ENCODE data around the gene CDK10.

Gene CDK10

DNA sequence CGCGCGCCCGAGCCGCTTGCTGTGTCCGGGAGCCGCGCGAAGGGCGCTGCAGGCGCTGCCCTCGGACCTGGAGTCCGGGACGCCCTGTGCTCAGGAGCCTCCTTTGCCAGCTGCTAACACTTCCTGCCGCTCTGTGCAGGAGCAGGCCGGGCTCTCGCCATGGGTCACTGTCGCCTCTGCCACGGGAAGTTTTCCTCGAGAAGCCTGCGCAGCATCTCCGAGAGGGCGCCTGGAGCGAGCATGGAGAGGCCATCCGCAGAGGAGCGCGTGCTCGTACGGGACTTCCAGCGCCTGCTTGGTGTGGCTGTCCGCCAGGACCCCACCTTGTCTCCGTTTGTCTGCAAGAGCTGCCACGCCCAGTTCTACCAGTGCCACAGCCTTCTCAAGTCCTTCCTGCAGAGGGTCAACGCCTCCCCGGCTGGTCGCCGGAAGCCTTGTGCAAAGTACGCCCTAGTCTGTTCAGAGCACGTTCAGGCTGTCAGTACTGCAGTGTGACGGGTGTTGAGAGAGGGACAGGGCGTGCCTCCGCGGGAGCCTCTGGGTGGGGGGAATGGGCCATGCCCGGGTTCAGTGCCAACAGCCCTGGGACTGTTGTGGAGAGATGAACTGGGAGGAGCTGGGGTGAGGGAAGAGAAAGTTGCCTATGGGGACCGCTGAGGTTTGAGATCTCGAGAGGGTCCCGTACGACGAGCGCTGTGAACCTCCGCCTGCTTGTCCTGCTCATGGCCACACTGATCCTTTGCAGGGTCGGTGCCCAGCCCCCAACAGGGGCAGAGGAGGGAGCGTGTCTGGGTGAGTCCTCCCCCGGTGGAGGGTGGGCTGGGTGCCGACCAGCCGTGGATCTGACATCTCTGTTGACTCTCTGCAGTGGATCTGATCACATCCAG lies 36.1 kb downstream of the CDK10 start:
- no peak for DNase-seq (ENCODE audit: insufficient read length)
- FAIRE-seq = peak; percentile 72
- no peak for TF ChIP-seq TAF1 (IDR thresholded peaks at IDR 0.05; ENCODE audit: borderline replicate concordance, low read depth, low read length)
- TF ChIP-seq POLR2A (IDR thresholded peaks at IDR 0.05; ENCODE audit: low read depth, low read length) = peak; percentile 29; the same call in 1 of the 2 replicates

DNA sequence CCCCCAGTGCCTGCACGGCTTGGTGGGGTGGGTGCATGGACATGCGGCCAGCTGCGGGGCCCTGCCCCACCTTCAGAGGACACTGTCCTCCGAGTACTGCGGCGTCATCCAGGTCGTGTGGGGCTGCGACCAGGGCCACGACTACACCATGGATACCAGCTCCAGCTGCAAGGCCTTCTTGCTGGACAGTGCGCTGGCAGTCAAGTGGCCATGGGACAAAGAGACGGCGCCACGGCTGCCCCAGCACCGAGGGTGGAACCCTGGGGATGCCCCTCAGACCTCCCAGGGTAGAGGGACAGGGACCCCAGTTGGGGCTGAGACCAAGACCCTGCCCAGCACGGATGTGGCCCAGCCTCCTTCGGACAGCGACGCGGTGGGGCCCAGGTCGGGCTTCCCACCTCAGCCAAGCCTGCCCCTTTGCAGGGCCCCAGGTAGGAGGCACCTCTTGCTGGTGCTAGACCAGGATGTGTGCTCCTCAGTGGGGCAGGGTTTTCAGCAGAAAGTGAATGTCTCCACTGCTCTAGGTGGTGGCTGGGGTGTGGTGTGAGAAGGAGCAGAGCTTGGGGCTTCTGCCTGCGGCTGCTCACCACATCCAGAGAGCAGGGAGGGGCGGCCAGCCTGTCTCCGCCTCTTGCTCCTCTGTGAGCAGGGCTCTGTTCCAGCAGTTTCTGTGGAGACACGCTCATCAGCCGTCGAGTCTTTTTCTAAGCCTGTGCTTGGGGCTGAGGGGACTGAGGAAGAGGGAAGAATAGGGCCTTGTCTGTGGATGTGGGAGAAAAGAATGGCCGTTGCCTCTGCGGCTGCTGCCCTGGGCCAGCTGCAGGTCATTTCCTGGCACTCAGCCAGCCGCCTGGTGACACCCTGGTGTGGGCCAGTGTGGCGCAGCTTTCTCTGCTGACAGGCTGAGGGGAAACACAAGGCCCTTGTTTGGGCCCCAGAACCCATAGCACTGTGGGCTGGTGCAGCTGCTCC lies 37.1 kb downstream of the CDK10 start:
- DNase-seq (ENCODE audit: insufficient read length) (no peak), FAIRE-seq (no peak)

DNA sequence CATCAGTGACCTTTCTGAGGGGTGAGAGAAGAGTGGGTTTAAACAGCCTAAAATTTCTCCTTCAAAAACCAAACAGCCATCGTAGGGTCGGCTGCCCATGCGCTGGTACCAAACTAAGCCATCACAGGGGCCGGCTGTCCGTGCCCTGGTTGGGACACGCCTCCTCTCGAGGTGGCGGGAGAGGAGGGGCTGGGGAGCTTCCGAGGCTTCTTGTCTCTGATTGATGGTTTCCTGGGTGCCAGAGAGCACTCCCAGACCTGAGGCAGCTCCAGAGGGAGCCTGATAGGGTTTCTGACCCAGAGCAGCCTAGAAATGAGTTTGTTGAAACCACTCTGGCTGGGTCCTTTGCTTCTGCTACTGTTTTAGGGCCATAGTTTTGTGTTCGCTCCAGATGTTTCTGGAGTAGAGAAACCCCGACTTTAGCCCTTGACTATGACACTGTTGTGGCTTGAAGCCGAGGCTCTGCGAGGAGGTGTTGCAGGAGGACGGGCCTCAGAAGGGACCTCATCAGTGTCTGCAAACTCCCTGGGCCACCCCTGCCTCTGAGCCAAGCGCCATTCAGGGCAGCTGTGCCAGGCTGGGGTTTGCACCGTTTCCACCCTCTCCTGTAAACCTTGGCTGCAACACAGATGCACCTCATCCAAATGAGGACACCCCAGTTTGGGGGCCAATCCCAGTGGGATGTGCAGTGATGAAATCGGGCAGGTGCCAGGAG lies 41.1 kb downstream of the CDK10 start:
- FAIRE-seq = no peak

More for the DNA sequence above, 37.1 kb downstream of the CDK10 start:
- TF ChIP-seq TAF1 (IDR thresholded peaks at IDR 0.05; ENCODE audit: borderline replicate concordance, low read depth, low read length) (no peak), POLR2AphosphoS5 (IDR thresholded peaks at IDR 0.05; ENCODE audit: low read depth, low read length) (peak; percentile 30), POLR2A (IDR thresholded peaks at IDR 0.05; ENCODE audit: low read depth, low read length) (no peak)

DNA sequence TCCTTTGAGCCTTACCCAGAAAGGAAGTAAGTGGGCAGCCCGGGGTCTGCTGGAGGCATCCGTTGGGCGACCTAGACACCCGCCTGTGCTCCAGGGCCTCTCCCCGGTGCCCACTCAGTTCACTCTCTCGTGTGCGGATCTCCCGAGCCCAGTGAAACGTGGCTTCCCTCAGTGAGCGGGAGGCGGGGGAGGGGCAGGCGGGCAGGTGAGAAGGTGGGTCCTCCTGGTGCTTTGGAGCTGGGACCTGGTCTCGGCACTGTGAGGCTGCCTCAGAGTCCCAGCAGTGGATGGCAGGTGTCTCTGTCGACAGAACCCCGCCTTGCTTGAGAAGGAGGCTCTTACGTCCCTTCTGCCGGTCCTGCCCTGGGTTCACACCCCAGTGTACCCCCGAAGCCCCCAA lies 42.8 kb downstream of the CDK10 start:
- TF ChIP-seq TAF1 (IDR thresholded peaks at IDR 0.05; ENCODE audit: borderline replicate concordance, low read depth, low read length) = no peak
- TF ChIP-seq POLR2A (IDR thresholded peaks at IDR 0.05; ENCODE audit: low read depth, low read length) = no peak
- TF ChIP-seq POLR2AphosphoS5 (IDR thresholded peaks at IDR 0.05; ENCODE audit: low read depth, low read length) = no peak
- DNase-seq (ENCODE audit: insufficient read length) (no peak), FAIRE-seq (no peak)

More for the DNA sequence above, 41.1 kb downstream of the CDK10 start:
- TF ChIP-seq TAF1 (IDR thresholded peaks at IDR 0.05; ENCODE audit: borderline replicate concordance, low read depth, low read length) (no peak), POLR2AphosphoS5 (IDR thresholded peaks at IDR 0.05; ENCODE audit: low read depth, low read length) (no peak), POLR2A (IDR thresholded peaks at IDR 0.05; ENCODE audit: low read depth, low read length) (peak; percentile 41; the same call in 1 of the 2 replicates)
- no peak for DNase-seq (ENCODE audit: insufficient read length)

DNA sequence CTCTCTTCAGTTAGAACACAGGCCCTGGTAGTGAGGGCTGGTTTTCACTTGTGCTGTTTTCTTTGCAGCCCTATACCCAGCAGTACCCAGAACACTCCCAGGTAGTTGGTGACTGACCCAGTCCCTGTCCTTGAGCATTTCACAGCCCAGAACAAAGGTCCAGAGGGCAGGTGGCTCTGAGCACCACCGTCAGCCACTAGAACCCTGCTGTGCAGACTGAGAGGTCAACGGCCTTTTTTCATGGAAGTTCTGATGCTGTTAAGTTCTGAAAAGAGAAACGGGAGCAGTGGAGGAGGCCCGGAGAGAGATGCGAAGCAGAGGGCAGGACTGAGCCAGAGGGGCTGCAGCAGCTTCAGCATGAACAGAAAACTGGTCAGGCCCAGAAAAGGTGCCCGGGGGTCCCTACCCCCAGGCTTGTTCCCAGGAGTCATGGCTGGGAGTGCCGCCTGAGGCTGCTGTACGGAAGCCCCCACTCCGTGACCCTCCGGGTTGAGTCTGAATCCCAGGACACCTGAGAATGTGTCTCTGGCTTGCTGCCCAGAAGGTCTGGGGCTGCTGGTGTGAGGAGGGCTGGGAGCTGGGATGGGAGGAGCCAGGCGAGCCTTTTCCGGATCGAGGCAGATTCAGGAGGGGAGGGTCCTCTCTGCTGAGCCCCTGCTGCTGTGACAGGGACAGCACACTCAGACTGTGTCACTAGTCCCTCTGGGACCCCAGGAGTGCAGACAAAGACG lies 43.5 kb downstream of the CDK10 start:
- DNase-seq (ENCODE audit: insufficient read length) (no peak), FAIRE-seq (no peak)
- no peak for TF ChIP-seq TAF1 (IDR thresholded peaks at IDR 0.05; ENCODE audit: borderline replicate concordance, low read depth, low read length)
- TF ChIP-seq POLR2AphosphoS5 (IDR thresholded peaks at IDR 0.05; ENCODE audit: low read depth, low read length) = no peak
- no peak for TF ChIP-seq POLR2A (IDR thresholded peaks at IDR 0.05; ENCODE audit: low read depth, low read length)

DNA sequence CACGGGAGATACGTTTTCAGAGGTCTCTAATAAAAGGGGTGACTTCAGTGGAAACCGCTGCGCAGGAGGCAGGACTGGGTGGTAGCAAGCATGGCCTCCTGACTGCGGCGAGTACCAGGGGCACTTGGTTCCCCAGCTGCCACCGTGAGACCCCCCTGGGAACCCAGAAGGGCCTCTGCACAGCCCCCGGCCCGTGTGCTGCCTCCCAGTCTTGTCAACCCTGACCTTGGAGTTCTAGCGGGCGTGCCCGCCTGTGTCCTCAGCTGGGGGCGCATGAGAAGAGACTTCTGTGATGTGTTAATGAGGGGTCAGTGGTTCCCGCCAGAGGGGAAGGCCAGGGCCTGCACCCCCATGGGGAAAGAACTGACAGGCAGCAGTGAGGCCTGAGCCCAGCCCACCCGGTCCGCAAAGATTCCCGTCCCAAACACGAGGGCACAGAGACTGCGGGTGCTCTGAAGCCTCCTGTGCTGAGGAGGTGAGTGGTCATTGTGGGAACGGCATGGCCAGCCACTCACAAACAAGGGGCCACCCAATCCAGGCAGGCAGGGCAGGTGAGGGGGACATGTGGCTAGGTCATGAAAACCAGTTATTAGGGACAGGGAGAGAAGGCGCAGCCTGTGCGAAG lies 44.2 kb downstream of the CDK10 start:
- FAIRE-seq = no peak

DNA sequence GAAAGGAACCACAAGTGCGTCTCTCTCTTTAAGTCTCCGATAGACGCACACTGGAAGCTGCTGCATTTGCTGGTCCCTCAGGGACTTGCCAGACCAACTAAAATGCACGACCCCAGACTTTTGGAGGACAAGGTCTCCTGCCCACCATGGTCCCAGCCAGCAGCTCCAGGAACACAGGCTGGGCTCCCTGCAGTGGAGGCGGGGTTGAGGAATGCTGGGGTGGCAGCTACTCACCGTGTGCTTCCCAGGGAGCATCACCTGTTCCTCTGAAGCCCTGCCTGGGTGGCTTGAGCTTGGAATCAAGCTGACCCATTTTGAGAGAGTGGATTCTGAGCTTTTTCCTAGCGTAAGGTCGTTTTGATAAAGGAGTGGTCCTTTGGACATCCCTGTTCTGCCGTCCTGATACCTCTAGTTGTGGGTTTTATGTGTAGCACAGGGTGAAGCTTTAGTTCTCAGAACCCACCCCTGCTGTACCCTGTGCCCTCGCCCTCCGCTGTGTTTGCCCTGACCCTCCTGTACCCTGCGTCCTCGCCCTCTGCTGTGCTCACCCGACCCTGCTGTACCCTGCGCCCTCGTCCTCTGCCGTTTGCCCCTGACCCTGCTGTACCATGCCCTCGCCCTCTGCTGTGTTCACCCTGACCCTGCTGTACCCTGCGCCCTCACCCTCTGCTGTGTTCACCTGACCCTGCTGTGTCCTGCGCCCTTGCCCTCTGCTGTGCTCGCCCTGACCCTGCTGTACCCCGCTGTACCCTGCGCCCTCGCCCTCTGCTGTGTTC lies 45.8 kb downstream of the CDK10 start:
- FAIRE-seq (no peak), DNase-seq (ENCODE audit: insufficient read length) (no peak)
- TF ChIP-seq TAF1 (IDR thresholded peaks at IDR 0.05; ENCODE audit: borderline replicate concordance, low read depth, low read length) (no peak), POLR2AphosphoS5 (IDR thresholded peaks at IDR 0.05; ENCODE audit: low read depth, low read length) (no peak), POLR2A (IDR thresholded peaks at IDR 0.05; ENCODE audit: low read depth, low read length) (no peak)

More for the DNA sequence above, 44.2 kb downstream of the CDK10 start:
- no peak for DNase-seq (ENCODE audit: insufficient read length)
- TF ChIP-seq POLR2AphosphoS5 (IDR thresholded peaks at IDR 0.05; ENCODE audit: low read depth, low read length) (no peak), TAF1 (IDR thresholded peaks at IDR 0.05; ENCODE audit: borderline replicate concordance, low read depth, low read length) (no peak), POLR2A (IDR thresholded peaks at IDR 0.05; ENCODE audit: low read depth, low read length) (0 out of 2 replicates have a peak, but pooled peaks have one; percentile 0)

DNA sequence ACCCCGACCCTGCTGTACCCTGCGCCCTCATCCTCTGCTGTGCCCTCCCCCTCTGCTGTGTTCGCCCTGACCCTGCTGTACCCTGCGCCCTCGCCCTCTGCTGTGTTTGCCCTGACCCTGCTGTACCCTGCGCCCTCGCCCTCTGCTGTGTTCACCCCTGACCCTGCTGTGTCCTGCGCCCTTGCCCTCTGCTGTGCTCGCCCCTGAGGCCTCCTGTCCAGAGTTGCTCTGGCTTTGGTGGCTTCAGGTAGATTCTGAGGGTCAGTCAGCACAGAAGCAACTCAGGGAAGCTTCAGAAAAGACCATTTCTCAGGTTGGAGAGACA lies 46.4 kb downstream of the CDK10 start:
- DNase-seq (ENCODE audit: insufficient read length) (no peak), FAIRE-seq (no peak)
- TF ChIP-seq POLR2A (IDR thresholded peaks at IDR 0.05; ENCODE audit: low read depth, low read length) (no peak), POLR2AphosphoS5 (IDR thresholded peaks at IDR 0.05; ENCODE audit: low read depth, low read length) (no peak), TAF1 (IDR thresholded peaks at IDR 0.05; ENCODE audit: borderline replicate concordance, low read depth, low read length) (no peak)

DNA sequence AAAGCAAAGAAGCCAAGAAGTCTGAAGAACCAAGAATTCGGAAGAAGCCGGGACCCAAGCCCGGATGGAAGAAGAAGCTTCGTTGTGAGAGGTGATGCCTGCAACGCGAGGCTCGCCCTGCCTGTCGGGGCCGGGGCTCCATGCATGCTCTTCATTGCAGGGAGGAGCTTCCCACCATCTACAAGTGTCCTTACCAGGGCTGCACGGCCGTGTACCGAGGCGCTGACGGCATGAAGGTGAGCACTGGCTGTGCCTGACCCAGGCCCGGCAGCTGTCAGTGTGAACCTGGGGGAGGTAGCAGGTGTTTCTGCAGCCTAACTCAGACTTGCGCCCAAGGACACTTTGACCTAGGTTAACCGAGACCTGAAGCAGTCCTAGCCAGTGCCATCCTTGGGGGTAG lies 46.8 kb downstream of the CDK10 start:
- FAIRE-seq (no peak), DNase-seq (ENCODE audit: insufficient read length) (no peak)
- TF ChIP-seq POLR2A (IDR thresholded peaks at IDR 0.05; ENCODE audit: low read depth, low read length) (no peak), TAF1 (IDR thresholded peaks at IDR 0.05; ENCODE audit: borderline replicate concordance, low read depth, low read length) (no peak), POLR2AphosphoS5 (IDR thresholded peaks at IDR 0.05; ENCODE audit: low read depth, low read length) (no peak)

All from GM12892 (cell line).